Fibroblast of skin of back (primary cell): ENCODE measurements around the gene HOXB4.
A peak's percentile ranks its signal among the peaks of the same experiment; 100 is the strongest.

Experiments used
- DNase-seq: peaks from one replicate; pipeline ENCODE4 v3.0.0-alpha.2; 2013

HOXB4 gene

DNA sequence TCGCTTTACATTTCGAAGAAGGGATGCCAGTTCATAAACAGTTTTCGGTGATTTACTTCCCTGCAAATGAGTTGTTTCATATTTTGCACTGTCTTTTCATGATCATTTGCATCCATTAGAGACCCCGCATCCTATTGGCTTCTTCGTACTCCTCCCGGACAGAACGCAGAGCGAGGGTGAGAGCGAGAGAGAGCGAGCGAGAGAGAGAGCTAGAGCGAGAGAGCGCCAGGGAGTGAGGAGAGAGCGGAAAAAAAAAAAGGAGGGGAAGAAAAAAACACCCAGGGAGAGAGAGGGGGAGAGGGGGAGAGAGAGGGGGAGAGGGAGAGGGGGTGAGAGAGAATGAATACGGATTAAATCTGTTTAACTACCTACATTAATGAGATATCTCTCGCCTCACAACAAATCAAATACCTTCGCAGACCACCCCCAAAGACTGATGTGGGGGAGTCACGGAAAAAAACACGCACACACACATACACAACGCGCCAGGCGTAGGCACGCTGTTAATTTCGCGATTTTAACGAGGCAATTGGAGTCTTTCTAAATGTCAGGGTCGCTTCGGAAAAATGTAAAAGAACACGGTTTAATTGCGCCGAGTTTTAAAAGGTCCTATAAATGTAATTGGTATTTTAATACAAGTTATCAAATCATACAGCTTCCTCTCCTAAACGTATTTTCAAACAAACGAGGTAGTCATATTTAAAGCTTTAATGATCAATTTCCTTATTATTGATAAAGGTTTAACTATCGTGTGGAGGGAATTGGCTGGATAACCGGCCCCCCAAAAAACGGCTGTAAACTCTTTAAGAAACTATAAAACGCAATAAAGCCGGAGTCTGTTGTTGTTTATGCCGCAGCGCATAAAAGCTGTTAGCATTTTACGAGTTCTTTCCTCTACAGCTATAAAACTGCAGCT, 37.2 kb upstream of the HOXB4 start, which contains the start of gene HOXB8:
TSS of gene HOXB8 (minus strand) at position 246 of the 916 bp plus-strand sequence. CDS start 588 bp downstream, outside the sequence.
- no peak for DNase-seq

GRCh38 chr17:48613862-48614694, 35.9 kb upstream of the HOXB4 start:
- DNase-seq = no peak

GRCh38 chr17:48612854-48613691, 34.9 kb upstream of the HOXB4 start:
- DNase-seq = peak; percentile 25

DNA sequence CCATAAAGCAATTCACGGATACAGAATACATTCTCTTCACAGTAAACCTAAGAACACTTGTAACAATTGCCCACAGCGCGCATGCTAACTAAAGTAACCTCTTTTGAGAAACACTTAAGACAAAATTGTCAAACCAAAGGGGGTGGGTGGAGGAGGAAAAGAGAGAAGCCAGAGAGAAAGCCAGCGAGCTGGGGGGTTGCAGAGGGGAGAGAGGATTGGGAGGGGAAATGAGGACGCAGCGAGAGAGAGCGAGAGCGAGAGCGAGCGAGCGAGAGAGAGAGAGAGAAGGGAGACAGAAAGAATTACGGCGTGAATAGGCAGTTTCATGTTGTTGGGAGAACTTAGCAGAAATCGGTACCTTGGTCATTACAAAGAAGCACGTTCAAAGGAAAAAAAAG, 34.3 kb upstream of the HOXB4 start:
- DNase-seq = no peak

DNA sequence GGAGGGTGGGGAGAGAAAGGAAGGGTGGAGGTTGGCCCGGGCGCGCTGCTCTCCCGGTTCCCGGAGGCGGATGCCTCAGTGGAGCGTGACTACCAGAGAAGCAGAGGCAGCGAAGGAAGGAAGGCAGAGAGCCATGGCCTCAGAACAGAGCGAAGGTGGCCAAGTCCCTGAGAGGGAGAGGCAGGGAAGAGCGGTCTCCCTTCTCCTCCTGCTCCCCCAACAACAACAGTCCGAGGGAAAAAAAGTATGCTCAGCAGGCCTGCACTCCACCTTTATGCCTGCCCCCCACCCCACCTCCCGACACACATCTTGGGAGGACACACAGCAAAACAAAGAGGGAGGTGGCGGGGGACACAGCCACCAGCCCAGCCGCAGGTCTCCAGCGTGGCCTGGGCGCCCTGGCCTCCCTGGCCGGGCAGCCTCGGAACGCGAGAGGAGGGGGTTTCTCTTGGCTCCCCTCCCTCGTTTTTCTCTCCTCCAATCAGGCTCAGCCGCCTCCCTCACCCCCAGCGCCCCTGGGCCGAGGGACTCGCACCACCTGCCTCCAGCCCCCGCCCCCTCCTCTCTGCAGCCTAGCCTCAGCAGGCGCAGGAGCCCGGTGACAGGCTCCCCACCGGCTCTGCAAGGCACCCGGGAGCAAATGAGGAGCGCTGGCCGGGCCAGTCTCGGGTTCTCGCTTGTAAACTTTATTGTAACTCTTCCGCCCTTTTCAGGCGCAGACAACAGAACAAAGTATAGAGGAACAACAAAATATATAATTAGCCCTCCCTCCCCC, 33.7 kb upstream of the HOXB4 start:
- DNase-seq = no peak

GRCh38 chr17:48611213-48611612, 33.1 kb upstream of the HOXB4 start:
- DNase-seq = no peak

DNA sequence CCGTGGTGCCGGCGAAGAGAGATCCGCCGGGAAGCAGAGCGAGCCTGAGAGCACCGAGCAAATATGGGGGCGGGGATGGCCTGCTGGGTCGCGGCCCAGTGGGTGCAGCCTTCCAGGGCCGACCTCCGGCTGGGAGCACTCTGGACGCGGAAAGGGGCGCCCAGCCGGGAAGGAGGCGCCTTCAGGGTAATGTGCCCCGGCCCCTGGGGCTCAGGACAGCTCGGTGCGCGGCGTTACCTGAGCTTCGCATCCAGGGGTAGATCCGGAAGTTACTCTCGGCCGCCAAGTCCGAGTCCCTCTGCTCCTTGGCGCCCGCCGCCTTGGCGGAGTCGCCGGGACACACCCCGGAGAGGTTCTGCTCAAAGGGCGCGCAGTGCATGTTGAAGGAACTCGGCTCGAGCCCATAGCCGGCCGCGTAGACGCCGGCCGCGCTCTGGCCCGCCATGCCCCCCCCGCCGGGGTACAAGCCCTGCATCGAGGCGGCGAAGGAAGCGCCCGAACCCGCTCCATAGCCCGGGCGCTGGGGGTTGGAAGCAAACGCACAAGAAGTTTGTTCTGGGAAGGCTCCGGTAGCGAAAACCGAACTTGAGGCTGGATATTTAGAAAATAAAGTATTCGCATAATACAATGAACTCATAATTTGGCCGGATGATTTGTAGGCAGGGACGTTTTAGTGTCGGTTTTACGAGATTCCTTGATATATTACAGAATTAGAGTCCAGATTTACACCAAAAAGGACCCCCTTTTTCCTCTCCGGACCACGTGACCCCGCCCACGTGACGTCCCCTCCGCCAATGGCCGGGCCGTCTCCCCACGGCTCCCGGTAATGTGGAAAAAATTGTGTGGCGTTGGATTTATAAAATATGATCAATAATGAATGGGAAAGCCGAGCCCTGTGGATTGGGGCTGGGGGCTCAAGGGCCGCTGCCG, 32.4 kb upstream of the HOXB4 start, which contains the start of gene HOXB7:
TSS of gene HOXB7 (minus strand) at position 736 of the 930 bp plus-strand sequence. CDS start at position 637, 99 bp downstream.
- DNase-seq = no peak

GRCh38 chr17:48609759-48610281, 31.7 kb upstream of the HOXB4 start:
- no peak for DNase-seq

GRCh38 chr17:48609033-48609432, 30.9 kb upstream of the HOXB4 start:
- no peak for DNase-seq

- no peak for DNase-seq
These were observed 30.3 kb upstream of the HOXB4 start for GRCh38 chr17:48608494-48608834.

DNA sequence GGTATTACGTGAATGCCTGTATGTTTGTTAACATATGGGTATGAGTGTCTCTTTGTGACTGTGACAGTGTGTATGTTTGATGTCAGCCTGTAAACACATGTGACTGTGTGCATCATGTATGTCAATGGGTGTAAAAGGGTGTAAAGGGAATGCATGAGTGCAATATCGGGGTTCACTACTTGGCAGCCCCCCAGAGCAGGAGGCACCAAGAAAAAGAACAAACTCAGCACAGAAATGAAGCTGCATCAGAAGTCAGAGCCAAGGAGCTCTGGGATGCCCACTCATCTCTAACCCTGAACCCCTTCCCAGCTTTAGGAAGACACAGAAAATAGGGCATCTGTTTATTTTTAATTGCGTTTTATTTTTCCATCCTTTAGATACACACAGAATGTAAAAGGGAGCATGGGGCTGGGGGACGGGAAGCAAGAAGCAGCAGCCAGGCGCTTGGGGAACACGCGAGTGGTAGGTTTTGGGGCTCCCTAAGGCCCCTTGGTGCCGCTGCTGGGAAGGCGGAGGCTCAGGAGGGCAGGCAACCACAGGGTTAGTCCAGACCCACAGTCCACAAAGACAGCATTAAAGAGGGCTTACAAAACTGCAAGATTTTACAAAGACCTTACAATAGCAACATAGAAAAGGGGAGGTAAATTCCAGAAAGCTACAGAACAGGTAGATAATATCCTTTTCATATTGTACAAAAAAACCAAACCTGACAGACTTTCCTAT, 28.9 kb upstream of the HOXB4 start:
- DNase-seq = no peak

DNA sequence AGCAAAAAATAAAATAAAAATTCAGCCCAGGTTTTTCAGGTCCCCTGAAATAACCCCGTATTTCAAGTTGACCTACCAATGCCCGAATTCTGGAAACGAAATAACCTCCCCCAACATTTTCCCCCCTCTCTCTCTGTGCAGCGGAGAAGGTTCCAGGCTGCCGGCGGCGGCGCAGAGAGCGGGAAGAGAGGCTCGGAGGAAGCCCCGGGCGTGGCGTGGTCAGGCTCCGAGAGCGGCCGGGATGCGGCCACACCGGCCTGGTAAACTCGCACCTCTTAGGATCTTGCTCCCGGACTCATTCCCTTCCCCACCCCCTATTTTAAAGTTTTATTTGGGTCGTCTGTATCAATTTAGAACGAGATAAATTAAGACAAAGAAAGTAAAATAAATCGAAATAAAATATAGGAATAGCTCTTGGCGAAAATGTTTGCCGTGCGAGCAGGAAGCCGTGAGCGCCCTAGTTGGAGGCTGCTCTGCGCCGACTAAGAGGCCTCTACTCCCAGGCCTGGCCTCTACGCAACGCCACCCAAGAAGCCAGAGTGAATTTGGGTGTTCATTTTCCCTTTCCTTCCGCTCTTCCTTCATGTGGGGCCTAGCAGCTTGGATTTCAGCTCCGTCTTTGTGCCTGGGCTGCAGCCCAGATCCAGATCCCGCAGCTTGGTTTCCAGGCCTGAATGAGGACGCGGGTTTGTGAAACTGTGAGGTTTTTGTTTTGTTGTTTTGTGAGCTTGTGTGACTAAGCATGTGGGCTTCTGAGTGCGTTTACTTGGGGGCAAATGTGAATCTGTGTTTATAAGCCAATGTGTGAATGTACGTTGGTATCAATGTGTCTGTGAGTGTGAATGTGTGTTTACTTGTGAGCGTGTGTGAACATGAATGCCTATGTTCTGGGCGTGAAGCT, 28.1 kb upstream of the HOXB4 start:
- no peak for DNase-seq

DNA sequence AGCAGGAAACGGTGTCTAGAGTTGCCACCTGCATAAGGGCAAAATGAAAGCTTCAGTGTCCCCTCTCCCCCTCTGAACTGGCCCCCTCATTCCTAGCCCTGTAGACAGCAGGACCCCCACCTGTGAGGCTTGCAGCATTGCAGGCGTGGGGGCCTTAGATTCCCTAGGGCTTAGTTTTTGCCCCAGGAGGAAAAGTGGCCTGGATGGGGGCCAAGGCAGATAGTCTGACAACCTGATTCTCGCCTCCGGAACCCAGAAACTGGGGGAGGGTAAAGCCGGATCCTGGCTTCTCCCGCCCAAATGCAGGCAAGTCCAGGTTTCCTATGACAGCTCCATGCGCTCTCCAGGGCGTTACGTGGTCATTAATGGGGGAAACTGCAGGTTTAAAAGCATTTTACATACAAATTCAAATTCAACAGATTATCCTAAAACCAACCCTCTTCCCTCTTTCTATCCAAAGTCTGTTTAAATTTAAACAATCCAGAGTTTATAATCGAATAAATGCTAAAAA, 27.3 kb upstream of the HOXB4 start:
- DNase-seq = no peak

- DNase-seq = no peak
These were observed 26.7 kb upstream of the HOXB4 start, which contains the start of gene HOXB6 for GRCh38 chr17:48604770-48605329. HOXB6 (minus strand) TSS chr17:48604986; CDS start chr17:48598150, 6,836 bp downstream.

GRCh38 chr17:48603959-48604769, 26.0 kb upstream of the HOXB4 start:
- DNase-seq = no peak

- no peak for DNase-seq
These were observed 23.6 kb upstream of the HOXB4 start for GRCh38 chr17:48601539-48602425.
